GM21390 (cell line): ENCODE data around the gene COL10A1.

Experiments used
- ATAC-seq: cut with Tn5 transposase; IDR thresholded peaks from one replicate; pipeline ENCODE4 v1.9.1; 2021; ENCODE audit not compliant: unreplicated experiment

COL10A1 gene

DNA sequence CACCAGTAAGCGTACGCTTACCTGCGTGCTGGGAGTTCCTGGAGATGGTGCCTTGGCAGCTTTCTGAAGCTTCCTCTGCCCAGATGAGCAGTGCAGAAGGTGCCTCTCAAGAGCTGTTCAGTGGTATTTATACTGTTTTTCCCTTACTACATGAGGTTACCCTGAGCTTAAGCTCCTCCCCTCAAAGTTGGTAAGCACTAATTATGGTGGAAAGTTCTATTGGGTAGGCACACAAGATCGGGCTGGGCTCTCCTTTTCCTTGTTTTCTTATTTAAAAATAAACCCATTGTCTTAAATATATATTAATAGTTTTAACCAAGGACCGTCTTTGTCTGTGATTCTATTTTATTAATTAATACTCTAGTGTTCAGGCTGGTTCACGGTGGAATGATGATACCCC lies at the start of gene COL10A1:
COL10A1 (minus strand) TSS at position 101 of the 400 bp plus-strand sequence. CDS start 640 bp downstream, outside the sequence.
- ATAC-seq: no peak

DNA sequence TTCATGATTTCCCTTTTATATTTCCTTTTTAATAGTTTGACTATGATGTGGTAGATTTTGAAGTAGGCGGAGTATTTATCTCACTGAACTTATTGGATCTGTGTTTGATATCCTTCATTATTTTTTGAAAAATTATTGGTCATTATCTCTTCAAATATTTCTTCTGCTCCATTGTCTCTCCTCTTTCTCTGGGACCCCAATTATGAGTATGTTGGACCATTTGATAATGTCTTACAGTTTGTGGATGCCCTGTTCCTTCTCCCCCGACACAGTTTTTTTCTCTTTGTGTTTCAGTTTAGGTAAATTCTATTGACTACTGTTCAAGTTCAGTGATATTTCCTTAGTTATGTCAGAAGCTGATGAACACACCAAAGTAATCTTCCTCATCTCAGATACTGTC lies 49.4 kb upstream of the COL10A1 start:
- no peak for ATAC-seq

DNA sequence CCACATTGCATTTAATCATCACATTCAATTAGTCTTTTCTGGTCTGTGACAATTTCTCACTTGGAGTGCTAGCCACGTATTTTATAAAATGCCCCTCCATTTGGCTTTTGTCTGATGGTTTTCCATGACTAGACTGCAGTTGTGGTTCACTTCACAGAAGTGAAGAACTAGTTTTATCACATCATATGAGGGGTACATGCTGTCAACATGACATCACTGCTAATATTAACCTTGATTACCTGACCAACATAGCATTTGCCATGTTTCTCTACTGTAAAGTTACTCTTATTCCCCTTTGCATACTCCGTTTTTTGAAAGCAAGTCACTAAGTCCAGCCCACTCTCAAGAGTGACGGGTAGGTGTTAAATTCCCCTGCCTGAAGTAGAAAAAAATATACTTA lies 48.0 kb upstream of the COL10A1 start:
- no peak for ATAC-seq

- no peak for ATAC-seq
Observed at GRCh38 chr6:116170358-116171057, 44.6 kb upstream of the COL10A1 start.

- ATAC-seq: no peak
Observed at GRCh38 chr6:116169880-116170279, 43.9 kb upstream of the COL10A1 start.

GRCh38 chr6:116168148-116168547 lies 42.2 kb upstream of the COL10A1 start:
- no peak for ATAC-seq

- no peak for ATAC-seq
Observed at GRCh38 chr6:116166369-116166768, 40.4 kb upstream of the COL10A1 start.

- peak; percentile 79 for ATAC-seq
Observed at GRCh38 chr6:116165596-116165995, 39.7 kb upstream of the COL10A1 start.

GRCh38 chr6:116159782-116160524 lies 34.0 kb upstream of the COL10A1 start:
- no peak for ATAC-seq

- ATAC-seq: no peak
Observed at GRCh38 chr6:116158641-116159040, 32.7 kb upstream of the COL10A1 start.

DNA sequence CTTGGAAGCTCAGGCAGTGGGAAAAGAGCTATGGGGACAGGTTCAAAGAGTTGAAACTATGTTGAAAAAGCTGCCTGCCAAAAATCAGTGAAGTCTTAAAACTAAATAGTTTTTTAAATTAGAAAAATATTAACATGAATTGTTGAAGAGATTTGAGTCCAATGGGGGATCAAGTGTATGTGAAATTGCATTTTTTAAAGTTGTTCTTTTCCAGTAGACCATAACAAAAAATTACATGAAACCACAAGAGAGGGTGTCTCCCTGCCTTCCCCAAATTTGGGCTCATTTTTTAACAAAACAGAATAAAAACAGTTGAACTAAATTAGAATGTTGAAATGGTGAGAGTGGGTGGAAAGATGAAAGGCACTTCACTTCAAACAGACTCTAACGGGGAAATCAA lies 31.5 kb upstream of the COL10A1 start:
- ATAC-seq: no peak

GRCh38 chr6:116156405-116157326 lies 30.7 kb upstream of the COL10A1 start:
- no peak for ATAC-seq

- ATAC-seq: no peak
Observed at GRCh38 chr6:116154887-116155286, 29.0 kb upstream of the COL10A1 start.

- no peak for ATAC-seq
Observed at GRCh38 chr6:116152620-116153019, 26.7 kb upstream of the COL10A1 start.

DNA sequence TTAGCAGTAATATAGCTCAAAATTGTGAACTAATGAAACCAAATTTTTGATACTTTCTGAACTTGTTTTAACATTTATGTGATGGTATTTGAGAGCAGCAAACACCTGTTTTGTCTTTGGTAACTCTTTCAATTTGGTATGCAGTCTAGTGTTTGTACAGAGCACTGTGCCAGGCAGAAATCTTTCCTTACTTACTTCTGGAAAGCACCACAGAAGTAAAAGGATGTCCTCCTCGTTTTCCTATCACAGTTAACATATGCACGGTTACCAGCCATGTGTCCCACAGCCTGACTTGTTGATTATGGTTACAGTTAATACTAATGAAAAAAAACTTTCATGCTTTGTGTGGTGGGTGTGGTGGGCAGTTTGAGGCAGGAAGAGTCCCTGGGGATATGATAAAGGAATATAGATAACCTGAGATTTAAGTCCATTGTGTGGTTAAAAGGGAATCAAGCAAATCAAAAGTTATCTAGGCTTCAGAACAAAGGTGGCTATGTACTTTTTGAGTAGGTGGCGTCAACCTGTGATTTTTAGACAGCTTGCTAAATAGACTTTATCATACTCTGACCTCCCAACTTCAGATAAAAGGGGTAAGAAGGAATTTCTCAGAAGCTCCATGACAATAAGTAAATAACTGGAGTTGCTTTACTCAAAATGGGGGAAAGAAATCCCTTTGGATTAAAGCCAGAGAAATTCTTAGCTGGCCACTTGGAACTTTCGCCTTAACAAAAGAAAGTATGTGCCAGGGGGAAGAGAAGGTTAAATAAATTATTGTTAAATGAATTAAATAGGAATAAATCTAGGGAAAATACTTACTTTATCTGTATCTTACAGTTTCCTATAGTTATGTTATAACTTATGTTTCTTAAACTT lies 20.1 kb upstream of the COL10A1 start:
- no peak for ATAC-seq

DNA sequence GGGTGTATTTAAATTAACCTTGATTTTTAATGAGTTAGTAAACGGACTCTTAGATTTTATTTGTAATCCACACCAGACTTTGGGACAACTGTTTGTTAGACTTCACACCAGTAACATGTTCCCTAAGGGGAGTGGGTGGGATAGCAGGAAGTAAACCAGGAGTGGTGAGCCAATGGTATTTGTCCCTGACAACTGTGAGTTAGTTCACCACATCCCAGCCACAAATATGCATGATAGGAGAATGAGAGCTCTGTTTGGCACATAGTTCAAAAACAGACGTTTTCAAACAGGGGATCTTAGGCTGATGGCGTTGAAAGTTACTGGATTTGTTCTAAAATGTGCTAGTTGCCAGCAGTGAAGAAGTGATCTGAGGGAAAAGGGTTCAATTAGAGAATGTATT lies 18.7 kb upstream of the COL10A1 start:
- no peak for ATAC-seq

- ATAC-seq: no peak
Observed at GRCh38 chr6:116139917-116140316, 14.0 kb upstream of the COL10A1 start.

- ATAC-seq: no peak
Observed at GRCh38 chr6:116136933-116137340, 11.0 kb upstream of the COL10A1 start.

GRCh38 chr6:116136373-116136772 lies 10.4 kb upstream of the COL10A1 start:
- ATAC-seq: no peak

DNA sequence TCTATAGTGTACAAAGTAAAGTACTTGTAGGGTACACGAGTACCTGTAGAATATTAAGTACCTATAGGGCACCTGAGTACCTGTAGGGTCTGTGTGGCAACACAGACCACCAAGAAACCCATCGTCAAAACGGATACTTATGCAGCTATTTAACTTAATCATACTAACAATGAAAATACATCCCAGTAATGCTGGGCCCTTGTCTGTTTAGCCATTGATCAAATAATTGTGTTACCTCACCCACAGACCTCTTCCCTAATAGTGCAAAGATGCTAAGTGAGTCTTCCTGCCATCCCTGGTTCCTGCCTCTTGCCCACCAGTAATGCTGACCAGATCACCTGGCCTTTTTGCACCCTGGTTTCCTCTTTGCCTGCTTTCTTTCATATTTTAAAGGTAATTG lies 7.5 kb upstream of the COL10A1 start:
- ATAC-seq: no peak
